Adipose tissue (tissue), 3 donors: ENCODE results near the gene PDZD11. TPM values are rescaled to one million over a fixed set of nuclear protein-coding genes. Genes with fewer than 3 reads are reported as not detected.
"Not testable (repeated sequence)": the region's sequence is repeated elsewhere in the genome, so short reads cannot be mapped to it uniquely, and the experiment has no call there.

ENCODE experiments used
- H3K27ac ChIP-seq: one replicate; pipeline ENCODE4 v1.5.1; 2013; ENCODE audit warnings: low read depth, low read length
- WGBS, 3 donors: extraction: QIAGEN DNeasy Blood & Tissue Kit; methylation state at CpG; one replicate each; pipeline ENCODE4 v1.1.7; 2013; 5-methylcytosine and 5-hydroxymethylcytosine counted together
- polyA plus RNA-seq, 3 donors: library from polyadenylated mRNA; stranded (reverse); fragments of 200-250 nt; gene quantifications; one replicate each; pipeline ENCODE4 v1.2.3, GENCODE V29; 2013
- donor health status: healthy with polysubstance abuse.
- donor health status: Bipolar disorder and iron deficiency.
- donor health status: healthy.

Gene PDZD11
- 10 to 100 TPM; 18.2 to 48.2 (median 33.0) TPM for polyA plus RNA-seq

GRCh38 chrX:70289793-70290770 is at the start of gene PDZD11, which contains the start of gene KIF4A:
Gene PDZD11, minus strand, starts transcription at chrX:70289927. Its CDS starts 586 bp downstream, at chrX:70289341.
Gene KIF4A, plus strand, starts transcription at chrX:70290104. Its CDS starts 355 bp downstream, at chrX:70290459.
- 0 to 29% (median 1%) methylated on average over 60 to 62 of the region's 62 CpGs for WGBS, 3 donors

GRCh38 chrX:70338290-70338689 is 48.6 kb upstream of the PDZD11 start:
- H3K27ac ChIP-seq = no peak overlapping the region
- WGBS, 3 donors = 55 to 91% (median 74%) methylated on average over 4 of the region's 4 CpGs

More at GRCh38 chrX:70289793-70290770, at the start of gene PDZD11, which contains the start of gene KIF4A:
- no peak within 1 kb of the TSS for H3K27ac ChIP-seq

GRCh38 chrX:70336767-70337166 is 47.0 kb upstream of the PDZD11 start:
- no peak overlapping the region for H3K27ac ChIP-seq

GRCh38 chrX:70332600-70332999 is 42.9 kb upstream of the PDZD11 start:
- 75 to 100% (median 100%) methylated on average over 1 of the region's 1 CpG for WGBS, 3 donors

GRCh38 chrX:70331161-70331560 is 41.4 kb upstream of the PDZD11 start:
- WGBS, 3 donors = 58 to 100% (median 100%) methylated on average over 1 of the region's 1 CpG
- no peak overlapping the region for H3K27ac ChIP-seq

More at GRCh38 chrX:70332600-70332999, 42.9 kb upstream of the PDZD11 start:
- no peak overlapping the region for H3K27ac ChIP-seq

GRCh38 chrX:70324326-70324725 is 34.6 kb upstream of the PDZD11 start:
- no peak overlapping the region for H3K27ac ChIP-seq
- 91 to 95% (median 91%) methylated on average over 2 of the region's 2 CpGs for whole genome bisulfite sequencing, 3 donors

- WGBS, 3 donors = 90 to 98% (median 95%) methylated on average over 6 of the region's 6 CpGs
- H3K27ac ChIP-seq = not testable (repeated sequence)
Observed at GRCh38 chrX:70323628-70324027, 33.9 kb upstream of the PDZD11 start.

- H3K27ac ChIP-seq = no peak overlapping the region
- 86 to 98% (median 97%) methylated on average over 4 of the region's 4 CpGs for WGBS, 3 donors
Observed at GRCh38 chrX:70322784-70323183, 33.1 kb upstream of the PDZD11 start.

GRCh38 chrX:70313503-70313902 is 23.8 kb upstream of the PDZD11 start:
- H3K27ac ChIP-seq = no peak overlapping the region
- 88 to 97% (median 93%) methylated on average over 1 of the region's 1 CpG for WGBS, 3 donors

- H3K27ac ChIP-seq = no peak overlapping the region
- WGBS, 3 donors = 45 to 60% (median 55%) methylated on average over 3 of the region's 3 CpGs
Observed at GRCh38 chrX:70301716-70302115, 12.0 kb upstream of the PDZD11 start.

- WGBS, 3 donors = 85 to 95% (median 93%) methylated on average over 5 of the region's 5 CpGs
Observed at GRCh38 chrX:70293621-70294020, 3.9 kb upstream of the PDZD11 start.

GRCh38 chrX:70292788-70293187 is 3.1 kb upstream of the PDZD11 start:
- 0% methylated on average over 1 of the region's 1 CpG for WGBS, 3 donors

More at GRCh38 chrX:70293621-70294020, 3.9 kb upstream of the PDZD11 start:
- H3K27ac ChIP-seq = no peak overlapping the region

GRCh38 chrX:70289168-70289792 is 447 bp downstream of the PDZD11 start:
- 20 to 52% (median 29%) methylated on average over 11 of the region's 11 CpGs for WGBS, 3 donors
- H3K27ac ChIP-seq = no peak overlapping the region

More at GRCh38 chrX:70292788-70293187, 3.1 kb upstream of the PDZD11 start:
- H3K27ac ChIP-seq = no peak overlapping the region

- H3K27ac ChIP-seq = no peak within 1 kb of the TSS
- 91 to 95% (median 91%) methylated on average over 21 of the region's 21 CpGs for WGBS, 3 donors
Observed at GRCh38 chrX:70281951-70282350, 7.8 kb downstream of the PDZD11 start, which contains the start of gene RAB41. Gene RAB41, plus strand, starts transcription at chrX:70282172. Its CDS starts 46 bp downstream, at chrX:70282218.

- no peak overlapping the region for H3K27ac ChIP-seq
- 63 to 92% (median 87%) methylated on average over 3 of the region's 3 CpGs for WGBS, 3 donors
Observed at GRCh38 chrX:70280573-70280972, 9.2 kb downstream of the PDZD11 start.

GRCh38 chrX:70279081-70279480 is 10.6 kb downstream of the PDZD11 start:
- H3K27ac ChIP-seq = no peak overlapping the region
- 83 to 100% (median 93%) methylated on average over 3 of the region's 3 CpGs for WGBS, 3 donors

GRCh38 chrX:70274029-70274428 is 15.7 kb downstream of the PDZD11 start:
- not testable (repeated sequence) for H3K27ac ChIP-seq

GRCh38 chrX:70268034-70268433 is 21.7 kb downstream of the PDZD11 start, which contains the start of gene ARR3:
Gene ARR3, plus strand, starts transcription at chrX:70268334. Its CDS starts 1,052 bp downstream, at chrX:70269386.
- H3K27ac ChIP-seq = no peak within 1 kb of the TSS

More at GRCh38 chrX:70274029-70274428, 15.7 kb downstream of the PDZD11 start:
- WGBS, 3 donors = 80 to 88% (median 81%) methylated on average over 7 of the region's 7 CpGs

GRCh38 chrX:70264784-70265183 is 24.9 kb downstream of the PDZD11 start:
- 37 to 60% (median 44%) methylated on average over 3 of the region's 3 CpGs for WGBS, 3 donors

More at GRCh38 chrX:70264784-70265183, 24.9 kb downstream of the PDZD11 start:
- no peak overlapping the region for H3K27ac ChIP-seq
